PC-3 (cell line): ENCODE data around the gene TREH. TPM values are rescaled to one million over a fixed set of nuclear protein-coding genes. Genes with fewer than 3 reads are reported as not detected.

Experiments used
- ATAC-seq: fragments of 200-7000 bp; cut with Tn5 transposase; 2 replicates; pipeline ENCODE4 v1.9.1; 2020; ENCODE audit warnings: mild to moderate bottlenecking, moderate library complexity
- BruUV-seq: library from RNA; stranded (reverse); fragments of 400-500 nt; replicated peaks from 2 replicates; lab custom pipeline; 2021; lab: Mats Ljungman, UMichigan
- CTCF ChIA-PET: fragments of 300-600 bp; sonication (Branson Sonifier 250); formaldehyde crosslinking; loops from one replicate; lab custom pipeline; 2022; ENCODE audit warnings: antibody characterized with exemption; lab: Charles Lee
- POLR2A ChIA-PET: fragments of 300-600 bp; sonication (Branson Sonifier 250); formaldehyde crosslinking; loops from one replicate; lab custom pipeline; 2022; ENCODE audit warnings: antibody characterized with exemption; ENCODE audit not compliant: unreplicated experiment; lab: Charles Lee
- DNase-seq: peaks from one replicate; pipeline ENCODE4 v3.0.0-alpha.2; 2015
- H2AFZ ChIP-seq: fragments of 300-600 bp; sonication (generic); 2 replicates; pipeline ENCODE4 v1.6.0; 2016; ENCODE audit warnings: antibody characterized with exemption, low read length
- H3F3A ChIP-seq: fragments of 300-600 bp; sonication (generic); one replicate; pipeline ENCODE4 v1.6.0; 2017; ENCODE audit warnings: antibody characterized with exemption, low read length, control low read depth, mild to moderate bottlenecking; ENCODE audit not compliant: unreplicated experiment
- H3K27ac ChIP-seq: fragments of 300-600 bp; sonication (generic); 2 replicates; pipeline ENCODE4 v1.5.1; 2016; ENCODE audit warnings: mild to moderate bottlenecking, low read length
- H3K27me3 ChIP-seq: fragments of 300-600 bp; sonication (generic); 2 replicates; pipeline ENCODE4 v1.6.1; 2016; ENCODE audit warnings: low read length, mixed read lengths
- H3K36me3 ChIP-seq: fragments of 300-600 bp; sonication (generic); 2 replicates; pipeline ENCODE4 v1.6.1; 2016; ENCODE audit warnings: low read depth, mixed run types, low read length, mixed read lengths
- H3K4me1 ChIP-seq: fragments of 300-600 bp; sonication (generic); 2 replicates; pipeline ENCODE4 v1.5.1; 2016; ENCODE audit warnings: low read length; ENCODE audit not compliant: insufficient read depth
- H3K4me2 ChIP-seq: fragments of 300-600 bp; sonication (generic); 2 replicates; pipeline ENCODE4 v1.6.0; 2016; ENCODE audit warnings: low read length
- H3K4me3 ChIP-seq: fragments of 300-600 bp; sonication (generic); 2 replicates; pipeline ENCODE4 v1.5.1; 2016; ENCODE audit warnings: mild to moderate bottlenecking, low read length, mixed read lengths
- H3K79me2 ChIP-seq: fragments of 300-600 bp; sonication (generic); 2 replicates; pipeline ENCODE4 v1.6.1; 2017; ENCODE audit warnings: low read length, mixed read lengths
- H3K9ac ChIP-seq: fragments of 300-600 bp; sonication (generic); 2 replicates; pipeline ENCODE4 v1.6.0; 2016; ENCODE audit warnings: mild to moderate bottlenecking, low read length
- H3K9me2 ChIP-seq: fragments of 300-600 bp; sonication (generic); replicated peaks from 2 replicates; pipeline ENCODE4 v1.6.1; 2016; ENCODE audit warnings: mixed run types, low read length, mixed read lengths
- H3K9me3 ChIP-seq: fragments of 300-600 bp; sonication (generic); 2 replicates; pipeline ENCODE4 v1.6.1; 2016; ENCODE audit warnings: low read length, mixed read lengths
- H4K20me1 ChIP-seq: fragments of 300-600 bp; sonication (generic); 2 replicates; pipeline ENCODE4 v1.6.1; 2016; ENCODE audit warnings: low read length, mixed read lengths
- EZH2 ChIP-seq: fragments of 300-600 bp; sonication (generic); IDR thresholded peaks from one replicate; pipeline ENCODE4 v1.6.1; 2017; ENCODE audit warnings: antibody characterized with exemption, mild to moderate bottlenecking, low read length; ENCODE audit not compliant: unreplicated experiment
- EZH2phosphoT487 ChIP-seq: fragments of 300-600 bp; sonication (generic); IDR thresholded peaks from 2 replicates; pipeline ENCODE4 v1.6.1; 2018; ENCODE audit warnings: mild to moderate bottlenecking, antibody characterized with exemption, low read length, borderline replicate concordance
- intact Hi-C: fragments of 100-400 bp; cut with micrococcal nuclease; formaldehyde crosslinking; loops from 2 replicates; pipeline ENCODE4 v1.9.0; 2023
- total RNA-seq: library from RNA; depleted of rRNA; stranded (reverse); fragments of >200 nt; gene quantifications from 2 replicates; pipeline ENCODE4 v1.2.3, GENCODE V29; 2014
- TF ChIP-seq, protein P1 (sequence below): fragments of 300-600 bp; sonication (generic); conservative IDR thresholded peaks from 2 replicates; pipeline ENCODE4 v1.5.1; 2017; ENCODE audit warnings: antibody characterized with exemption, low read depth, mild to moderate bottlenecking, low read length

The TREH gene
- total RNA-seq, 1 experiment from 2014 or later: not detected

- H3K4me3 ChIP-seq: no peak overlapping the region
- no peaks in the 10 kb centered on the region for H3K9me2 ChIP-seq
- ChIA-PET CTCF (no interaction called here), POLR2A (interaction anchor here (0.7 kb wide), 1 partner anchor 1488 kb away, joined by 6 read pairs; no protein-coding TSS in a partner anchor)
- H3K4me1 ChIP-seq: peaks cover 15% of the 10 kb centered on the region; the same call in 1 of the 2 replicates
- no peaks in the 10 kb centered on the region for H3K27me3 ChIP-seq
- H3K36me3 ChIP-seq: no peaks in the 10 kb centered on the region; the same call in 1 of the 2 replicates
- H3K79me2 ChIP-seq: no peaks in the 10 kb centered on the region
- H3K9ac ChIP-seq: no peak overlapping the region
- H4K20me1 ChIP-seq: no peaks in the 10 kb centered on the region
- H3K4me2 ChIP-seq: no peak overlapping the region
- H3K27ac ChIP-seq: no peak overlapping the region
- no peak for ATAC-seq
- H3K9me3 ChIP-seq: no peaks in the 10 kb centered on the region
- BruUV-seq: no TSS peak
- no peak for DNase-seq
- no peak overlapping the region for H2AFZ ChIP-seq
- no peak for TF ChIP-seq EZH2
- TF ChIP-seq, protein P1, sequence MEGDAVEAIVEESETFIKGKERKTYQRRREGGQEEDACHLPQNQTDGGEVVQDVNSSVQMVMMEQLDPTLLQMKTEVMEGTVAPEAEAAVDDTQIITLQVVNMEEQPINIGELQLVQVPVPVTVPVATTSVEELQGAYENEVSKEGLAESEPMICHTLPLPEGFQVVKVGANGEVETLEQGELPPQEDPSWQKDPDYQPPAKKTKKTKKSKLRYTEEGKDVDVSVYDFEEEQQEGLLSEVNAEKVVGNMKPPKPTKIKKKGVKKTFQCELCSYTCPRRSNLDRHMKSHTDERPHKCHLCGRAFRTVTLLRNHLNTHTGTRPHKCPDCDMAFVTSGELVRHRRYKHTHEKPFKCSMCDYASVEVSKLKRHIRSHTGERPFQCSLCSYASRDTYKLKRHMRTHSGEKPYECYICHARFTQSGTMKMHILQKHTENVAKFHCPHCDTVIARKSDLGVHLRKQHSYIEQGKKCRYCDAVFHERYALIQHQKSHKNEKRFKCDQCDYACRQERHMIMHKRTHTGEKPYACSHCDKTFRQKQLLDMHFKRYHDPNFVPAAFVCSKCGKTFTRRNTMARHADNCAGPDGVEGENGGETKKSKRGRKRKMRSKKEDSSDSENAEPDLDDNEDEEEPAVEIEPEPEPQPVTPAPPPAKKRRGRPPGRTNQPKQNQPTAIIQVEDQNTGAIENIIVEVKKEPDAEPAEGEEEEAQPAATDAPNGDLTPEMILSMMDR: no peak
- no peak for TF ChIP-seq EZH2phosphoT487
- H3F3A ChIP-seq: no peaks in the 10 kb centered on the region
- intact Hi-C loops: no loop called here
Observed at GRCh38 chr11:118633319-118633690, 46.1 kb downstream of the TREH start.

GRCh38 chr11:118632577-118633318 is 46.7 kb downstream of the TREH start:
- Histone ChIP-seq H3K27ac (no peak overlapping the region), H3K79me2 (no peaks in the 10 kb centered on the region)
- CTCF ChIA-PET: no interaction called here

More at GRCh38 chr11:118632577-118633318, 46.7 kb downstream of the TREH start:
- no peak for ATAC-seq
- intact Hi-C loops: no loop called here
- Histone ChIP-seq H3F3A (no peaks in the 10 kb centered on the region), H3K36me3 (no peaks in the 10 kb centered on the region; the same call in 1 of the 2 replicates), H3K9me3 (no peaks in the 10 kb centered on the region), H3K4me1 (peaks cover 15% of the 10 kb centered on the region; the same call in 1 of the 2 replicates), H3K9me2 (no peaks in the 10 kb centered on the region), H3K9ac (no peak overlapping the region), H3K4me2 (no peak overlapping the region), H3K4me3 (no peak overlapping the region), H3K27me3 (no peaks in the 10 kb centered on the region), H4K20me1 (no peaks in the 10 kb centered on the region), H2AFZ (no peak overlapping the region)
- BruUV-seq: no TSS peak
- POLR2A ChIA-PET: interaction anchor here (0.7 kb wide), 1 partner anchor 1488 kb away, joined by 6 read pairs; no protein-coding TSS in a partner anchor
- TF ChIP-seq, protein P1: no peak
- TF ChIP-seq EZH2 (no peak), EZH2phosphoT487 (no peak)
- no peak for DNase-seq
